DOHH2 (cell line): Measurements from ENCODE around the gene CAMK2D.

Experiments used
- H3F3A ChIP-seq: fragments of 200-600 bp; sonication (generic), shearing (Covaris generic); 2 replicates; pipeline ENCODE4 v1.6.0; 2016; ENCODE audit warnings: antibody characterized with exemption, mild to moderate bottlenecking; ENCODE audit not compliant: control insufficient read depth, insufficient read depth
- H3K27ac ChIP-seq: fragments of 200-600 bp; sonication (generic); 2 replicates; pipeline ENCODE4 v1.5.1; 2014; ENCODE audit warnings: low read depth, mild to moderate bottlenecking, low read length, moderate library complexity
- H3K27me3 ChIP-seq: fragments of 200-600 bp; sonication (generic); 2 replicates; pipeline ENCODE4 v1.6.1; 2014; ENCODE audit warnings: mild to moderate bottlenecking, low read length, mixed read lengths; ENCODE audit not compliant: control insufficient read depth
- H3K36me3 ChIP-seq: fragments of 200-600 bp; sonication (generic); 2 replicates; pipeline ENCODE4 v1.6.1; 2014; ENCODE audit warnings: mild to moderate bottlenecking, low read length, moderate library complexity, mixed read lengths; ENCODE audit not compliant: control insufficient read depth
- H3K4me1 ChIP-seq: fragments of 200-600 bp; sonication (generic); 2 replicates; pipeline ENCODE4 v1.6.1; 2014; ENCODE audit warnings: mild to moderate bottlenecking, low read length, mixed read lengths; ENCODE audit not compliant: control insufficient read depth
- H3K4me2 ChIP-seq: fragments of 200-600 bp; sonication (generic); 2 replicates; pipeline ENCODE4 v1.6.0; 2014; ENCODE audit warnings: mild to moderate bottlenecking, low read length, moderate library complexity
- H3K4me3 ChIP-seq: fragments of 200-600 bp; sonication (generic); 2 replicates; pipeline ENCODE4 v1.5.1; 2014; ENCODE audit warnings: mild to moderate bottlenecking, low read length, mixed read lengths
- H3K79me2 ChIP-seq: fragments of 200-600 bp; sonication (generic); 2 replicates; pipeline ENCODE4 v1.6.1; 2014; ENCODE audit warnings: mild to moderate bottlenecking, low read length, mixed read lengths; ENCODE audit not compliant: control insufficient read depth
- H3K9me2 ChIP-seq: fragments of 200-600 bp; sonication (generic); replicated peaks from 2 replicates; pipeline ENCODE4 v1.6.1; 2014; ENCODE audit warnings: mild to moderate bottlenecking, low read length, mixed read lengths; ENCODE audit not compliant: control insufficient read depth
- H3K9me3 ChIP-seq: fragments of 200-600 bp; sonication (generic); 2 replicates; pipeline ENCODE4 v1.6.1; 2014; ENCODE audit warnings: antibody characterized with exemption, low read length, mixed read lengths; ENCODE audit not compliant: control insufficient read depth, insufficient read depth
- H4K20me1 ChIP-seq: fragments of 200-600 bp; sonication (generic); 2 replicates; pipeline ENCODE4 v1.6.0; 2014; ENCODE audit warnings: low read depth, mild to moderate bottlenecking, antibody characterized with exemption, low read length, moderate library complexity; ENCODE audit not compliant: control insufficient read depth, insufficient read depth
- EZH2phosphoT487 ChIP-seq: fragments of 200-600 bp; sonication (generic); IDR thresholded peaks from 2 replicates; pipeline ENCODE4 v1.6.1; 2017; ENCODE audit warnings: borderline replicate concordance, mild to moderate bottlenecking, antibody characterized with exemption, low read length, moderate library complexity, mixed read lengths
- TF ChIP-seq, protein P1 (sequence below): fragments of 200-600 bp; sonication (generic); IDR thresholded peaks from one replicate; pipeline ENCODE4 v1.5.1; 2014; ENCODE audit warnings: antibody characterized with exemption, mild to moderate bottlenecking, low read depth, low read length; ENCODE audit not compliant: poor library complexity, severe bottlenecking

CAMK2D gene

GRCh38 chr4:113776679-113777078, 15.1 kb upstream of the CAMK2D start:
- no peaks in the 10 kb centered on the region for H3K36me3 ChIP-seq
- no peaks in the 10 kb centered on the region for H3K9me2 ChIP-seq
- TF ChIP-seq EZH2phosphoT487, result no peak
- TF ChIP-seq, protein P1, sequence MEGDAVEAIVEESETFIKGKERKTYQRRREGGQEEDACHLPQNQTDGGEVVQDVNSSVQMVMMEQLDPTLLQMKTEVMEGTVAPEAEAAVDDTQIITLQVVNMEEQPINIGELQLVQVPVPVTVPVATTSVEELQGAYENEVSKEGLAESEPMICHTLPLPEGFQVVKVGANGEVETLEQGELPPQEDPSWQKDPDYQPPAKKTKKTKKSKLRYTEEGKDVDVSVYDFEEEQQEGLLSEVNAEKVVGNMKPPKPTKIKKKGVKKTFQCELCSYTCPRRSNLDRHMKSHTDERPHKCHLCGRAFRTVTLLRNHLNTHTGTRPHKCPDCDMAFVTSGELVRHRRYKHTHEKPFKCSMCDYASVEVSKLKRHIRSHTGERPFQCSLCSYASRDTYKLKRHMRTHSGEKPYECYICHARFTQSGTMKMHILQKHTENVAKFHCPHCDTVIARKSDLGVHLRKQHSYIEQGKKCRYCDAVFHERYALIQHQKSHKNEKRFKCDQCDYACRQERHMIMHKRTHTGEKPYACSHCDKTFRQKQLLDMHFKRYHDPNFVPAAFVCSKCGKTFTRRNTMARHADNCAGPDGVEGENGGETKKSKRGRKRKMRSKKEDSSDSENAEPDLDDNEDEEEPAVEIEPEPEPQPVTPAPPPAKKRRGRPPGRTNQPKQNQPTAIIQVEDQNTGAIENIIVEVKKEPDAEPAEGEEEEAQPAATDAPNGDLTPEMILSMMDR, result no peak
- no peak overlapping the region for H3K27ac ChIP-seq
- no peaks in the 10 kb centered on the region for H3K9me3 ChIP-seq
- H3K4me1 ChIP-seq, result peaks cover 20% of the 10 kb centered on the region
- H3F3A ChIP-seq, result no peaks in the 10 kb centered on the region; the same call in 1 of the 2 replicates
- H3K4me3 ChIP-seq, result no peak overlapping the region
- H3K4me2 ChIP-seq, result no peak overlapping the region; the same call in 1 of the 2 replicates
- no peaks in the 10 kb centered on the region for H3K79me2 ChIP-seq
- H3K27me3 ChIP-seq, result no peaks in the 10 kb centered on the region
- no peaks in the 10 kb centered on the region for H4K20me1 ChIP-seq

GRCh38 chr4:113776016-113776415, 14.5 kb upstream of the CAMK2D start:
- TF ChIP-seq EZH2phosphoT487, result no peak
- TF ChIP-seq, protein P1, result no peak
- no peaks in the 10 kb centered on the region for H4K20me1 ChIP-seq
- H3K4me1 ChIP-seq, result peaks cover 20% of the 10 kb centered on the region
- no peaks in the 10 kb centered on the region for H3K79me2 ChIP-seq
- H3K9me3 ChIP-seq, result no peaks in the 10 kb centered on the region
- peak overlapping the region; percentile 16 for H3K4me3 ChIP-seq
- H3K27me3 ChIP-seq, result no peaks in the 10 kb centered on the region
- no peaks in the 10 kb centered on the region; the same call in 1 of the 2 replicates for H3F3A ChIP-seq
- no peak overlapping the region for H3K27ac ChIP-seq
- peak overlapping the region; percentile 48 for H3K4me2 ChIP-seq
- H3K36me3 ChIP-seq, result no peaks in the 10 kb centered on the region
- no peaks in the 10 kb centered on the region for H3K9me2 ChIP-seq

- no peaks in the 10 kb centered on the region for H4K20me1 ChIP-seq
- H3K9me2 ChIP-seq, result no peaks in the 10 kb centered on the region
- H3K4me2 ChIP-seq, result no peak overlapping the region
- H3K27ac ChIP-seq, result no peak overlapping the region
- TF ChIP-seq, protein P1, result no peak
- no peak for TF ChIP-seq EZH2phosphoT487
- no peak overlapping the region for H3K4me3 ChIP-seq
- H3K4me1 ChIP-seq, result peaks cover 20% of the 10 kb centered on the region
- no peaks in the 10 kb centered on the region for H3K9me3 ChIP-seq
- H3K79me2 ChIP-seq, result no peaks in the 10 kb centered on the region
- H3F3A ChIP-seq, result no peaks in the 10 kb centered on the region; the same call in 1 of the 2 replicates
- no peaks in the 10 kb centered on the region for H3K36me3 ChIP-seq
- H3K27me3 ChIP-seq, result no peaks in the 10 kb centered on the region
Measured at GRCh38 chr4:113773756-113774155, 12.2 kb upstream of the CAMK2D start.

- Histone ChIP-seq H4K20me1 (no peaks in the 10 kb centered on the region), H3K9me2 (no peaks in the 10 kb centered on the region), H3K4me1 (peaks cover 20% of the 10 kb centered on the region), H3F3A (no peaks in the 10 kb centered on the region; the same call in 1 of the 2 replicates), H3K9me3 (no peaks in the 10 kb centered on the region), H3K79me2 (no peaks in the 10 kb centered on the region), H3K4me3 (no peak overlapping the region), H3K4me2 (no peak overlapping the region), H3K36me3 (no peaks in the 10 kb centered on the region), H3K27ac (no peak overlapping the region), H3K27me3 (no peaks in the 10 kb centered on the region)
- TF ChIP-seq, protein P1, result no peak
- no peak for TF ChIP-seq EZH2phosphoT487
Measured at GRCh38 chr4:113773014-113773413, 11.5 kb upstream of the CAMK2D start.
